Cardiac fibroblast (primary cell): ENCODE measurements around the gene CHERP.

Experiments
- DNase-seq, 2 donors: peaks; one replicate each; pipeline versions ENCODE4 v3.0.0 to v3.0.0-alpha.2; 2010; ENCODE audit warnings: low read depth in 2 of 2
- H3K4me3 ChIP-seq, 2 donors: replicated peaks in 1 of 2; 1 replicate in 1 of 2; 2 replicates in 1 of 2; pipeline ENCODE4 v1.5.1; 2011; ENCODE audit warnings: low read depth in 2 of 2, low read length in 2 of 2, mild to moderate bottlenecking in 2 of 2, moderate library complexity in 1 of 2
- CTCF ChIP-seq: IDR thresholded peaks from one replicate; pipeline ENCODE4 v1.5.1; 2011; ENCODE audit warnings: low read depth, mild to moderate bottlenecking, low read length, inconsistent platforms

The CHERP gene

GRCh38 chr19:16524991-16525734, 17.1 kb downstream of the CHERP start:
- DNase-seq, result no peak
- no peak for TF ChIP-seq CTCF
- H3K4me3 ChIP-seq, result no peak overlapping the region

GRCh38 chr19:16522559-16523377, 19.5 kb downstream of the CHERP start:
- TF ChIP-seq CTCF, result no peak
- no peak for DNase-seq
- H3K4me3 ChIP-seq, result no peak overlapping the region

GRCh38 chr19:16521715-16522289, 20.4 kb downstream of the CHERP start:
- DNase-seq, result no peak
- no peak overlapping the region for H3K4me3 ChIP-seq
- TF ChIP-seq CTCF, result no peak

GRCh38 chr19:16520986-16521624, 21.1 kb downstream of the CHERP start:
- no peak for TF ChIP-seq CTCF
- no peak for DNase-seq
- H3K4me3 ChIP-seq, result no peak overlapping the region

DNA sequence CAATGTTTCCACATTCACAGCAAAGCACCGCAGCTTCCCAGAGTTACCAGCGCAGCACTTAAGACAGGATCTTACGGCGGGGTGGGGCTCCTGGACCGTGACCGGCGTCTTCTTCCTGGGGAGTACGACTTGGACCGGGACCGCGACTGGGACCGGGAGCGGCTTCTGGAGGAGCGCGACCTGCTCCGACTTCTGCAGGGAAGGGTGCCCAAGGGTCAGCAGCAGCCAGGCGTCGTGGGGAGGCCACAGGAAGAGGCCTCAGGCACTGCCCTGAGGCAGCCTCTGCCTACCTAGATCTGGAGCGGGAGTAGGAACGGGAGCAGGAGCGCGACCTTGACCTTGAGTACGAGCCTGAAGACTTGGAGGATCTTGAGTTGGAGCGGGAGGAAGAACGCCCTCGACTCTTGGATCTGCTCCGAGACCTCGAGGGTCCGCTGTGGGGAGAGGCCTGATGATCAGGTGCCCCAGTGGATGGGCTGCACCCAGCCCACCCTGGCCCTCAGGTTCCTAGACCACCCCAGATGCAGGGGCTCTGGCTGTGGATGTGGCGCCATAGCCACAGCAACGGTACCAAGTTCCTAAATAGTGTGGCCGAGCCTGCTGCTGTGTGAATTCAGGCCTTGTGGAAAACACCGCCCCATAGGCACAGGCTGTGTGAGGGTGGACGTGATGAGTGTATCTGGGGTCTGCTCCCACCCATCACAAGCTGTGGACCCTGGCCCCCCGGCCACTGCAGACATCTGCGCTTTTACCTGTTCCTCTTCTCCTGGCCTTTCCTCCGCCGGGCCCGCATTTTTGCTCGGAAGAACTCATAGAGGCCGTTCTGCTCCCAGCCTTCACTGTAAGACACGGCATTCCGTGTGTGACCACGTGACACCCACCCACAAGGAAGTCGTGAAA, 21.9 kb downstream of the CHERP start:
- DNase-seq, result no peak
- no peak overlapping the region for H3K4me3 ChIP-seq
- no peak for TF ChIP-seq CTCF

DNA sequence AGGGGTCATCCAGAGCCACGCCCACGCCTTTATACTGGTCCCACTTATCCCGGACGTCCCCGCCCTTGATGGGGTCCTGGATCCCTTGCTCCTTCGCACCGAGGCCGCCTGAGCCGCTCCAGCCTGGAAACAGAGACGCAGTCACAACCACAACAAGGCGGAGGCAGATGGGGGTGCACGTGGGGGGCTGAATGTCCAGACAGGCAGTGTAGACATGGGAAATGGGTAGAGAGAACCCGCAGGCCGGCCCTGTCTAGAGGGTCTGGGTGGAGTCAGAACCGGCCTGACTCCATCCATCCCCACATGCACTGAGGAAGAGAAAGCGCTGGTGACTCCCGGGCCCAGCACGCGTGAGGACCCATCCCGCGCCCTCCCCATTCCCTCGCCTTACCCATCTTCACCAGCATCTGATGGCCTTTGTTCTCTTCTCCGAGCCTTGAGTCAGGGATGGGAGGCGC, 23.0 kb downstream of the CHERP start:
- no peak for DNase-seq
- H3K4me3 ChIP-seq, result no peak overlapping the region
- no peak for TF ChIP-seq CTCF
